NCI-H1092 (cell line): ENCODE measurements around the gene NKAP.
A peak's percentile ranks its signal among the peaks of the same experiment; 100 is the strongest.
"Not testable (repeated sequence)": the region's sequence is repeated elsewhere in the genome, so short reads cannot be mapped to it uniquely, and the experiment has no call there.

Experiments used
- DNase-seq: peaks from one replicate; lab custom pipeline; 2025; lab: John Stamatoyannopoulos, UW

Gene NKAP

DNA sequence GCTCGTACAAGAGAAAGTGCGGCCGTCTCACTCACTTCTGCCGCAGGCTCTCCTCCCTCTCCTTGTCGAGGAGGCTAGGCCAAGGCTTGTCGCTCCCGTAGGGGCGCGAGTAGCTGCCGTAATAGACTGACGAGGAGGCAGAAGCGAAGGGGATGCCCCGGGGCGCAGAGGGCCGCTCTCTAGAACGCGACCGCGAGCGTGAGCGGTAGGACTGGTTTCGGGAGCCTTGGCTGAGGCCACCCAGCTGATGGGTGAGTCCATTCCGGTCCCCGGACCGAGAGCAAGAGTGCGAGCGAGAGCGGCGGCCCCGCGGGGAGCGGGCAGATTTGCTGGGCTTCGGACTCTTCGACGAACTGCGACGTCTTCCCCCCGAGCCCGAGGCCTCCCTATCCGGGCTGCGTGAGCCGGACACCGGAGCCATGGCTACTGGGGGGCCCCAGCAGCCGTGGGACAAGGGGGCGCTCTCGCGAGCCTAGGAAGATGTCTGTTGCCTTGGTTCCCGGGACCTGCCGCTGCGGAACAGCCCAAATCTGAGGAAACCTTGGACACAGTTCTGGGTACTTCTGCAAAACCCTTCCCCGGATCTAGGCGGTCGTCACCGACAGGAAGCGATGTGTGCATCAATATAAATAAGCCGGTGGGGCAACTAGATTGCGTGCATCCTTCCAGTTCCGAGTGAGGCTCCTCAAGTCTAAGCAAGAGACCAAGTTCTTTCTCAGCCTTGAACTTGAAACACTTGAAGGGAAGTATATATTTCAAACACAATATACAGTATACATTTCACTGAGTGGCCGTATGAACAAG lies at the start of gene NKAP:
Gene NKAP (minus strand): TSS at position 567 of the 804 bp plus-strand sequence. CDS start 146 bp downstream, at position 421.
- peak; percentile 79 for DNase-seq

DNA sequence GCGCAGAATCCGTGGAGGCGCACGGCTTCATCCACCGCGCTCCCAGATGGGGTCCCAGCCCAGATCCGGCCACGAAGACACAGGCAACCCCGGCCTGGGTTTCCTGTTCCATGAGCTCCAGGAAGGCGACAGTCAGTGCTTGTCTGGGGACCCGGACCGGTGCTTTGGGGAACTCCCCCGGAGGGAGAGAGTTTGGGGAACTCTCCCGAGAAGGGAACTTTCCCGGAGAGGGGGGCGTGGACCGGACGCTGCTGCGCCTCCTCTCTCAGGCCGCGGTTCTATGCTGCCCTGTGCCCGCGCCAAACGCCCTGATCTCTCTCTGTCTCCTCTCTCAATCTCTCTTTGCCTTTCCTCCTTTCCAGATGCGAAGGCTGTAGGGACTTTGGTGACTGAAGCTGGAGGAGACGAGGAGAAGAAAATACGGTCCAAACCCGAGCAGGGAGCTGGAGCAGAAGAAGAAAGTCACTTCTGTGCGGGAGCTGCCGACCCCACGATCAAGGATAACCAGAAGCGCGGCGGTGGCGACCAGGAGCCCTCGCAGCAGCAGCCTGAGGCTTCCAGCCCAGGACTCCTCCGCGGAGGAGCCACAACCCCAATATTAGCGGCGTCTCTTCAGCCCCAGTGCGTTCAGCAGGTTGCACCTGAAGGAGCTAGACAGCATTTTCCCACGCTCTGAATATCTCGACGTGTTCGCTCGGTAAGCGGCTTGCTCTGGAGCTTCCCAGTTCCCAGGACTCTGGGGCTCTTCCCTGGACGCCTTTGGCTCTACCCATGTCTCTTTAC lies 47.6 kb upstream of the NKAP start:
- DNase-seq = no peak

DNA sequence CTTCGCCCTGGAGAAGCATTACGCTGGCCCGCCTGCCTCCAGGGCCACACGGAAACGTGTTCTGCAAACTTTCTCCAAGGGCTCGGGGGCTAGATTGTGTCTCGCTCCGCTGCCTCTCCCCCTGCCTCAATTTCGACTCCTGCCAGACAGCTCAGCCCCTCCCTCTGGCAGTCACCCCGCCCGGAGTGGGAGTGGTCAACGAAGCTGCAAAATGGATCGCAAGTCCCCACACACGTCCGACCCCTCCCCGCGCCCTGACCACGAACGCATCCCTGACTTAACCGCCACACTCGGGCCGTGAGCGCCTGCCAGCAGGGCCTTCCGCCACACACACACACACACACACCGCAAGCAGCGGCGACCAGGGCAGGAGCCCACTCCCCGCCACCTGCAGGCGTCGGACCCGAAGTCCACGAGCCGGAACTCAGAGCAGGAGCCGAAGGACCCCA lies 47.0 kb upstream of the NKAP start:
- DNase-seq = no peak

DNA sequence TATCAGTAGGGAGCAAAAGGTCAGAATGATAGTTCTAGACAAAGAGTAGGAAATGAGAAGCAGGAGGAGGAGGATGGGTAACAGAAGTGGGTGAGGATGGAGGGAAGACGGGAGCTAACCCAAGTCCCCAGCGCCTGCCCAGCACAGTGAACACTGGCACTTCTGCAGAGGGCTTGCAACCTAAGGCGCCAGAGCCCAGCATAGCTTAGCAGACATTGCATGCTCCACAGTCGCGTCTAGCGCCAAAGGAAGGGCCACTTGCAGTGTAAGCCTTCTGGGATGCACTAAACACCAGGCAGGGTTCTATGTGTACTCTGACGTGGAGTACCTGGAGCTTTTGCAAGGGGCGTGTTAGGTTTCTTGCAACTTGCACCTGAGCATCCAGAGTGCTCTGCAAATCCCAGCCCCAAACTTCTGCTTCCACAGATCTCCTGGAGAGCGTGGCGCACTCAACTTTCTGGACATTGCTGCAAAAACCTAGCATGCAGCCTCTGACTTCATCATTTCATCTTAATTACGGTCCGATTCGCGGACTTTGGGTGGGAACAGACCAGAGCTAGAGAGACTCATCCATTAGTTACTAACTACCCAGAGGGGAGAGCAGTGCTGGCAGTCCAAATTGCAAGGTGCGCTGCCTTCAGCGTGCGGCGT lies 46.5 kb upstream of the NKAP start:
- DNase-seq = no peak

DNA sequence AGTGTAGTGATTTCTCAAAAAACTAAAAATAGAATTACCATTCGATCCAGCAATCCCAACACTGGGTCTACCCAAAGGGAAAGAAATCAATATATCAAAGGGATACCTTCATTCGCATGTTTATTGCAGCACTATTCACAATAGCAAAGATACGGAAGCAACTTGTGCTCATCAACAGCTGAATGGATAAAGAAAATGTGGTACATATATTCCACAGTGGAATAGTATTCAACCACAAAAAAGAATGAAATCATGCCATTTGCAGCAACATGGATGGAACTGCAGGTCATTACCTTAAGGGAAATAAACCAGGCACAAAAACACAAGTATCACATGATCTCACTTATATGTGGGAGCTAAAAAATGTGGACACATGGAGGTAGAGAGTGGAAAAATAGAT lies 42.7 kb upstream of the NKAP start:
- no peak for DNase-seq

DNA sequence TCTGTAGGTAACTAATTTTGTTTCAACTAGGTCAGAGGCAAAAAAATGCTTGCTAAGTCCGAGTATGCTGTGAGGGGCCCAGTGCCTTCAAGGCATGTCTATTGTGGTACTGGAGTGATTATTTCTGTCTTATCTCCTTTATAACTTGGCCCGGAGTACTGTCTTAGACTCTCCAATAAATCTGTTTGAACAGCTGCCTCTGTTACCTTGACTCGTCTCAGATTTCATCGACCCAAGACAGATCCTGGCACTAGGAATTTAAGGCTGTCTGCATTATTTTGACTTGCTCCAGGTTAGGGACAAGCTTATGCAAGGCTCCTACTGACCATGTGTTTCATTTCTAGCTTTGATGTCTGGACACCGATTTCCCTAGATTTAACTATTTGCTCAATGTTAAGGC lies 41.1 kb upstream of the NKAP start:
- no peak for DNase-seq

DNA sequence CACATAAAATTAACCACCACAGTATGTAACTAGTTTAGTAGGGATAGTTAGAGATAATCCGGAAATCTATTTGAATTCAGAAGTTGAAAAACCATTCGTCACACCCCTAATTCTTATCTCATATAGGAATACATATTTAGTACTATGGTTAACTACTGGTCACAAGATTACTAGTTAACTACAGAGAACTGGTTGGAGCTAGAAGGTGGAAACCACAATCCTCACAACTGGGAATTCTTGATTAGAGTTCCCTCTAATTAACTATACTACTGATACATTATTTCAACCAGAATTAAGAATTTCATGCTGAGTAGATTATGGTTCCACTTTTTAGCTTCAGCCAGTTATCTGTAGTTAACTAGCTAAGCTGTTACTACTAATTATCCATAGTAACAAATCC lies 39.9 kb upstream of the NKAP start:
- DNase-seq = no peak

DNA sequence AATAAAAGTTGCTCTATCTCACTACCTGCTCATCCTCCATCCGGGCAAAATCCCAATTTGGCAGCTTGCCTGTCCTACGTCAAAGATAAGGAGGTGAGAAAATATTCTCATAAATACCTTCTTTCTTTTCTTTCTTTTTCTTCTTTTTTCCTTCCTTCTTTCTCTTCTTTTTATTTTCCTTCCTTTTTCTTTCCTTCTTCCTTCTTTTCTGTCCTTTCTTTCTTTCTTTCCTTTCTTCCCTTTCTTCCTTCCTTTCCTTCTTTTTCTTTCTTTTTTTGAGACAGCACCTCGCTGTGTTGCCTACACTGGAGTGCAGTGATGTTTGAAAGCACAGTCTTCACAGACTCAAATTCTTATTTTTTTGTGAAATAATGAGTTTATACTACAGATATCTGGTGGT lies 38.6 kb upstream of the NKAP start:
- no peak for DNase-seq

DNA sequence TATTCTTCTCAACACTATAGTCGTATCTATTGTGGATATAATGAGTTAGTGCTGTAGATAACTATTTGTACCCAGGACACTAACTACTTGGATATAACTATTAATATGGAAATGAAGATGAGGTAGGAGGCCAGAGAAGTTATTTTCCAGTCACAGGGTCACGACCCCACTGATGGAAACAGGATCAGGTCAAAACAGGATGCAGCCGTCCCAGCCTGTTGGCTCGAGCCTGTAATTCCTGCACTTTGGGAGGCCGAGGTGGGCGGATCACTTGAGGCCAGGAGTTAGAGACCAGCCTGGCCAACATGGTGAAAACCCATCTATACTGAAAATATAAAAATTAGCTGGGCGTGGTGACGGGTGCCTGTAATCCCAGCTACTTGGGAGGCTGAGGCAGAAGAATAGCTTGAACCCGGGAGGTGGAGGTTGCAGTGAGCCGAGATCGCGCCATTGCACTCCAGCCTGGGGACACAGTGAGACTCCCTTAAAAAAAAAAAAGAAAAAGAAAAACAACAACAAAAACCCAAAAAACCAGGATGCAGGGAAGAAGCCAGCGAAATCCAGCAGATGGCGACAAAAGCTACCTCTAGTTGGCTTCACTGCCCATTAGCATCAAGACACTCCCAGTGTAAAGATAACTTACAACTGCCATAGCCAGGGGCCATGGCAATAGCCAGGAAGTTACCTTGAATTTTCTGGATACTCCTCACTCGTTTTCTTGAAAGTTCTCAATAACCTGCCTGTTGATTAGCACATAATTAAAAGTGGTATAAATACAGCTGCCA lies 37.9 kb upstream of the NKAP start:
- DNase-seq = peak; percentile 14

DNA sequence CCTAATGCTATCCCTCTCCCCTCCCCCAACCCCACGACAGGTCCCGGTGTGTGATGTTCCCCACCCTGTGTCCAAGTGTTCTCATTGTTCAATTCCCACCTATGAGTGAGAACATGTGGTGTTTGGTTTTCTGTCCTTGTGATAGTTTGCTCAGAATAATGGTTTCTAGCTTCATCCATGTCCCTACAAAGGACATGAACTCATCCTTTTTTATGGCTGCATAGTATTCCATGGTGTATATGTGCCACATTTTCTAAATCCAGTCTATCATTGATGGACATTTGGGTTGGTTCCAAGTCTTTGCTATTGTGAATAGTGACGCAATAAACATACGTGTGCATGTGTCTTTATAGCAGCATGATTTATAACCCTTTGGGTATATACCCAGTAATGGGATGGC lies 33.6 kb upstream of the NKAP start:
- not testable (repeated sequence) for DNase-seq

DNA sequence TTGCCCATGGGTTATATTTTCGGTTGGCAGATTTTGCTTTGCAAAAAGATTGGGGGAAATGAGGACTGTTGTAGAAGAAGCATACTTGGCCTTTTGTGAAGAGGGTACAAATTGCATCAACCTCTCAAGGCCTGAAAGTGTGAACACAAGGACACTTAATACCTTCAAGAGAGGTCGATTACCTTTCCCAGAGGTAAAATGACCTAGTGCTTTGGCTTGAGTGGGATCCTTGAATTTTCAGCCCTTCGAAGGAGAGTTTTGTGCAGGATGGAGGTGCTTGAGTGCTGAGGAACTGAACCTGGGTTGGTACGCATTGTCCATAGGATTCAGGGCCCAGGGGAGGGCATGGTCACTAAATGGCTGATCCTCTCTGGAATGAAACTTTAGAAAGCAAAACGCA lies 27.6 kb upstream of the NKAP start:
- no peak for DNase-seq

DNA sequence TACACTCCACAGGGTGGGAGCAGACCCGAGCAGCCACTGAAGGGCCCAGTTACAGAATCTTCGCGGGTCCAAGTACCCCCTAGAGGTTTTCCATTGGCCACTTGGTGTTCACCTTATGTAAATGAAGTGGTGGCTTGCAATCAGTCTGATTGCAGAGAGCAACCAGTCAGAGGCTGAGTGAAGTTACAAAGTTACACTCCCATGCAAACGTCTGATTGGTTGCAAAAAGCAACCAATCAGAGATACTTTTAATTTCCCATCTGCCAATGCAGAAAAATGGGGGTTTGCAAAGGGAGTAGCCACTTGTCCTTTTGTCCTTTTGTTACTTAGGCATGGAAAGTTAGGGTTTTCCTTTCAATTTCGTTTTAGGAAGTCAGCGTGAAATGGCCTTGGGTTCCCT lies 27.0 kb upstream of the NKAP start:
- no peak for DNase-seq

DNA sequence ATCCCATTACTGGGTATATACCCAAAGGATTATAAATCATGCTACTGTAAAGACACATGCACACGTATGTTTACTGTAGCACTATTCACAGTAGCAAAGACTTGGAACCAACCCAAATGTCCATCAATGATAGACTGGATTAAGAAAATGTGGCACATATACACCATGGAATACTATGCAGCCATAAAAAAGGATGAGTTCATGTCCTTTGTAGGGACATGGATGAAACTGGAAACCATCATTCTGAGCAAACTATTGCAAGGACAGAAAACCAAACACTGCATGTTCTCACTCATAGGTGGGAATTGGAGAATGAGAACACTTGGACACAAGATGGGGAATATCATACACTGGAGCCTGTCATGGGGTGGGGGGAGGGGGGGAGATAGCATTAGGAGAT lies 23.3 kb upstream of the NKAP start:
- DNase-seq = not testable (repeated sequence)

DNA sequence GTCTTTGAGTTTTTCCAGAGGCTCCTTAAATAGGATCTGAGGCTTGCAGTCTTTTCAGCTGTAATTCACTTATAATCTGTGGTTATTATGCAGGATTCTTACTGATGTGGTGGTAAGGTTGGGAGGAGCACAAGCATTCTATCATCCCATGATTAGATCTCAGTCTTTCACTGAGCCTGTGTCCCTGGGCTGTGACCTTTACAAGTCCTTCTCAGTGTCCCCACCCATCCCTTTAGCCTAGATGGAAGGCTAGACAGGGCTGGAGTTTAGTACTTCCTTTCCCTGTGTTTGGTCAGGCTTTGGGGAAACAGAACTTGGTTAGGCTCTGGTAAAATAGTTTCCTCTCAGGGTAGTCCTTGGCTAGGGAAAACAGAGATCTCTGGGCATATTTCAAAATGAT lies 17.1 kb upstream of the NKAP start:
- no peak for DNase-seq

DNA sequence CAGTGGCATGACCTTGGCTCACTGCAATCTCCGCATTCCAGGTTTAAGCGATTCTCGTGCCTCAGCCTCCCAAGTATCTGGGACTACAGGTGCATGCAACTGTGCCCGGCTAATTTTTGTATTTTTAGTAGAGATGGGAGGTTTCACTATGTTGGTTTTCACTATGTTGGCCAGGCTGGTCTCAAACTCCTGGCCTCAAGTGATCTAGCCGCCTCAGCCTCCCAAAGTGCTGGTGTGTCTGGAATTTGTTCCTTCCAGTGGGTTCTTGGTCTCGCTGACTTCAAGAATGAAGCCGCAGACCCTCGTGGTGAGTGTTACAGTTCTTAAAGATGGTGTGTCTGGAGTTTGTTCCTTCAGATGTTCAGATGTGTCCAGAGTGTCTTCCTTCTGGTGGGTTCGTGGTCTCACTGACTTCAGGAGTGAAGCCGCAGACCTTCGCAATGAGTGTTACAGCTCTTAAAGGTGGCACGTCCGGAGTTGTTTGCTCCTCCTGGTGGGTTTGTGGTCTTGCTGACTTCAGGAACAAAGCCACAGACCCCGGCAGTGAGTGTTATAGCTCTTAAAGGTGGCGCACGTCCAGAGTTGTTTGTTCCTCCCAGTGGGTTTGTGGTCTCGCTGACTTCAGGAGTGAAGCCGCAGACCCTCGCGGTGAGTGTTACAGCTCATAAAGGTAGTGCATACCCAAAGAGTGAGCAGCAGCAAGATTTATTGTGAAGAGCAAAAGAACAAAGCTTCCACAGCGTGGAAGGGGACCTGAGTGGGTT lies 12.4 kb upstream of the NKAP start:
- DNase-seq = not testable (repeated sequence)

DNA sequence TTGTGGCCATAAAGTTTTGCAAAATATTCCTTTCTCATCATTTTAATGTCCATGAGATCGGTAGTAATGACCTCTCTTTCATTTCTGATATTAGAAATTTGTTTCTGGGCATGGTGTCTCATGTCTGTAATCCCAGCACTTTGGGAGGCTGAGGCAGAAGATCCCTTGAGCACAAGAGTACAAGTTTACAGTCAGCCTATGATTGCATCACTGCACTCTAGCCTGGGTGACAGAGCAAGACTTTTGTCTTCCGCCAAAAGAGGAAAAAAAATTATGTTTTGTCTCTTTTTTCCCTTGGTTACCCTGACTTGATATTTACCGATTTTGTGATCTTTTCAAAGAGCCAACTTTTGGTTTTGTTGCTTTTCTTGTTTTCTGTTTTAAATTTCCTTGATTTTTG lies 10.8 kb upstream of the NKAP start:
- no peak for DNase-seq

DNA sequence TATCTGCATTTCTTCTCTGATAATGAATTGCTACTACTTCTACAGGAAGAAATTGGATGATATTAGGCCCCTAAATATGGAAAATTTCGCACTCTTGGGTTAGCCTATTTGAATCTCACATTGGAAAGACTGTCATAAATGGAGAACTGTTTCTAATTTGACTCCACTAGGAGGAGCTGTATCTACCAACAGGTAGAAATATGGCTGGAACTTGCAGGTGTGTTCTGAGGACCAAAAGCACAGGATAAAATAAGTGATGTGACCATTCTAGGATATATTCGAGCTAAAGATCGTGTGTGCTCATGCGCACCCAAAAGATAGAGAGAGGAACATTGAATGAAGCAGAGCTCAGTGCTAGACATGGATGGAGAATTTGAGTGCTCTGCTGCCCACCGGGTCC lies 4.8 kb upstream of the NKAP start:
- no peak for DNase-seq

DNA sequence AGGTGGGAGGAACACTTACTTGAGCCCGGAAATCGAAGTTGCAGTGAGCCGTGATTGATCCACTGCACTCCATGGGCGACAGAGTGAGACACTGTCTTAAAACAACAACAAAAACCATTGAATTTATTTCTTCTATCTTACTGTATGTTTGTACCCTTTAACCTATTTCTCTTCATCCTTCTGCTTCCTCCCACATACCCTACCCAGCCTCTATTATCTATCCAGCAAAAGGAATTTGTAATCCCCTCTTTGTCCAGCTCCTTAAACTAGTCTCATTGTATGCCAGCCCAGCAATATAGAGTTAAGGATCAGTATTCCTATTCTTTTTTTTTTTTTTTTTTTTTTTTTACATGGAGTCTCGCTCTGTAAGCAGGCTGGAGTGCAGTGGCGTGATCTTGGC lies 1.9 kb upstream of the NKAP start:
- no peak for DNase-seq

DNA sequence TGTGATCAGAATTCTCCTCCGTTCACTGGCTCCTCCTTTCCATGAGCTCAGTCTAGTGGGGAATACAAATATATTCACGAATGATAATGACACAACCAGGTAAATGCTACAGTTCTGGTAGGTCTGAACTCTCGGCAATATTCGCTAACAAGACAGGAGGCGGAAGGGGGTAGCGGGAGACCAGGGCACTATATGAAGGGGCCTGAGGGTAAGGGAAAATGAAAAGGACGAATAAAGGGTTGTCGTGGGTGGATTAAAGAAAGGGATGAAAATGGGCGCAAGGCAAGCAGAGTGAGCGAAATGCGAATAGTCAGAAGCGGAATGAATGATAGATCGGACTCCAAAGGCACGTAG lies 743 bp downstream of the NKAP start:
- DNase-seq = no peak

DNA sequence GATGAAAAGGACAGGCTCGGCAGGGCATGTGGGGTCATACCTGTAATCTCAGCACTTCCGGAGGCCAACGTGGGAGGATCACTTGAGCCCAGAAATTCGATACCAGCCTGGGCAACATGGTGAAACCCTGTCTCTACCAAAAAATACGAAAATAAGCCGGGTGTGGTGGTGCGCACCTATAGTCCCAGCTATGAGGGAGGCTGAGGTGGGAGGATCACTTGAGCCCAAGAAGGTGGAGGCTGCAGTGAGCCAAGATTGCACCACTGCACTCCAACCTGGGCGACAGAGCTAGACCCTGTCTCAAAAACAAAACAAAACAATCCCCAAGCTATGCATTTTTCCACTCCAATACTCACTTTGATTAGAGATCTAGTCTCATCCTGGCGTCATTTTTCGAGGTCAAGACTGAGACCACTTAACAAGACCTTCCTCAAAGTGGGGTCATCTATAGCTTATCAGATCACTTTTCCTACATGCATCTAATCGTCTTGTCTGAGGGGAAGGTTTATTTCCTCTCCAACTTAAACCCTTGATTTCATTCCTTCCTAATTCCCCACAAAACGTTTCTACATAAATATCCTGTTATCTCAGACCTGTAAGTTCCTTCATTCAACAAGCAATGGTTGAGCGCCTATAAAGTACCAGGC lies 1.3 kb downstream of the NKAP start:
- DNase-seq = no peak

DNA sequence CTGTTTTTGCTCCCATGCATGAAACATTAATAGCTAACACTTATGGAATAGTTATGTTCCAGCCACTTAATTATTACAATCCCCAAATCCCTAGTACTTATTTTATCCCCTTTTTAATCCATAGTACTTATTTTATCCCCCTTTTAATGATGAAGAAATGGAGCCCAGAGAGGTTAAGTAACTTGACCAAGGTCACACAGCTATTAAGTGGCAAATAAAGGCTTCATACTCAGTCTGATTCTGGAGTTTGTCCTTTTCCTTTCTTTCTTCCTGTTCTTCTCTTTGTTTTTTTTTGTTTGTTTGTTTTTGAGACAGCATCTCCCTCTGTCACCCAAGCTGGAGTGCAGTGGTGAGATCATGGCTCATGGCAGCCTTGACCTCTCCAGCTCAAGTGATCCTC lies 2.2 kb downstream of the NKAP start:
- DNase-seq = no peak
